Stromal cell of bone marrow (primary cell): ENCODE results near the gene C21orf91.

Experiments
- DNase-seq: peaks from one replicate; pipeline ENCODE4 v3.0.0-alpha.2; 2012; ENCODE audit warnings: low read depth

C21orf91 gene

DNA sequence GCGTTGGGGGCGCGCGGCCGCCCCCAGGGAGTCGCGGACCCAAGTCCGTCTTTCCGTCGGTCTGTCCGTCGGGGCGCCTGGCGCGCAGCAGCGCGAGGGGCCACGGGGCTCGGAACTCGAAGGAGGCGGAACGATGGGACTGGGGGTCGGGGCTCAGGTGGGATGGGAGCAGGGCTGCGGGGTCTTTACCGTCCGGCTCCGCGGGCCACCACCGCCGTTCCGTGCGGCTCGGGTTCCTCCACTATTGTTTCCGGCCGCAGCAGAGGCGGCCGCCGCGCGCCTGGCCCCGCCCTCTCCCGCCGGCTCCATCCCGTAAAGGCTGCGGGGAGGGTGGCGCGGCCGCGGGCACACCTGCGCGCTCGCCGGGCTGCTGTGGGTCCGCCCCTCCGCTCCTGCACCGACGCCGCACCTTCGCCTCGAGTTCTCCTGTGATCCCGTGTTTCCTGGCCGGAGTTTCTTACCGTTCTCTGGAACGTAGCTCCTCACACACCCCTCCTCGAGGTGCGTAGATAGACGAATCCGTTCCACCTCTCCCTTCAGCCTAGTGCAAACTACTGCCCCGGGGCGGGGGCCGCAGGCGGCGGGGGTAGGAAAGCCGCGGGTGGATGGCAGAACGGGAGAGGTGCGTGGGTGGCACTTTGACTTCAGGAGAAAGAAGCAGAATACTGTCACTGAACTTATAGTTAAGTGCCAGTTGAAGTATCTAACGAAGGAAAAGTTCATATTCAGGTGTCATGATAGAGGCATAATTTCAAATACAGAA lies at the start of gene C21orf91:
Gene C21orf91 (minus strand): TSS at position 243 of the 763 bp plus-strand sequence. CDS start 1,038 bp downstream, outside the sequence.
- DNase-seq = peak; percentile 83

DNA sequence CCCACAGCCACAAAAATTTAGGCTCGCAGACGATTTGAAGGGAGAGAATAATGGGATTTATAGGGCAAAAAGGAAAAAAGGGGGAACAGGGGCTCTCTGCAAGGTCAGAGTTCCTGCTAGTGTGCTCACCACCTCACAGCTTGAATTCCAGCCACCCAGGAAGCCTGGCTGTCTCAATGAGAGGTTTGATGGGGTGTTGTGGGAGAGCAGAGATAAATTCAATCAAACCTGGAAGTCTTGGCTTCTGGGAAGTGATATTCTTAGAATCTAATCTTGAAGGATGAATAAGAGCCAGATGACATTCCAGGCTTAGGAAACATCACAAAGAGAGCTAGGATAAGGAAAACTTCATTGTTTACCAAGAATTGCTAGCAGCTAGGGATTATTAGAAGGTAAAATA lies 47.4 kb upstream of the C21orf91 start:
- no peak for DNase-seq

DNA sequence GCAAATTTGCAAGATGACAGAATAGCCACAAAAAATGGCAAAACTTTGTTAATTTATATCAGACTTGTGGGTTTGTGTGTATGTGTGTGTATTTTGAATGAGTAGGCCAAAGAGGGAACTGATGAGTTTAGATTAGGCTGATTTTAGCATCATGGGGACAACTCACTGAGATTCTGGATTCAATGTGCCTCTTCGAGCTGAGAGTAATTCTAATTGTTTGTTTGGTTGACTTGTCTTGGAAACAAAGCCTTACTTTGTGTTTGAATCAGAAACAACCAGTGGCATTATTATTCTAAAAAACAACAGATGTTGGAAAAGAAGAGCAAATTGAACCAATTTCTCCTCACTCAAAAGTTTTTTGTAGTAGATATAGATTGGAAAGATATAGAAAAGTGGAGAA lies 40.5 kb upstream of the C21orf91 start:
- DNase-seq = no peak

DNA sequence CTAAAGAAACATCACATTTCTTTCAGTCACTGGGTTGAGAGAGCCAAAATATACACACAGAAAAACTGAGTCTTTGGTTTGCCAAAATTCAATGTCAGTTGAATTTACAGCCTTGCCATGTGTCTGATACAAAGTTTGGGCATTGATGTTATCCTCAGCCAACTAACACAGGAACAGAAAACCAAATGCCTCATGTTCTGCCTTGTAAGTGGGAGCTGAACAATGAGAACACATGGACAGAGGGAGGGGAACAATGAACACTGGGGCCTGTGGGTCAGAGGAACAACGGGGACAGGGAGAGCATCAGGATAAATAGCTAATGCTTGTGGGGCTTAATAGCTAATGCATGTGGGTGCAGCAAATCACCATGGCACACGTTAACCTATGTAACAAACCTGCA lies 39.6 kb upstream of the C21orf91 start:
- DNase-seq = peak; percentile 2

DNA sequence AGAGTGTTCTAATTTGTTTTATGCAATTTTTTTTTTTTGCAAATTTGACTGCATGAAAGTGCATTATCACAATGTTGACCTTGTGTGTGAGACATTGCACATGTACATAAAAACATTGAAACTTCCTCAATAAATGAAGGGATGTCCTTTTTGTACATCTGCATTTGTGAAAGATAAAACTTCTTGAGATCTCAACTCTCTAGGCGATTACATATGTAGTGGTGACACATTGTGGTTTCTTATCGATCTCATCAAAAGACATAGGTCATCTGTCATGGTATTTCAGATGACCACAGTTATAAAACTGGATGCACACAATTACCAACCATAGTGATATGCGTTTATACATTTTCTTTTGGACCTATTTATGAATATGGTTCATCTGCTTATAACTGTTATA lies 35.6 kb upstream of the C21orf91 start:
- no peak for DNase-seq

DNA sequence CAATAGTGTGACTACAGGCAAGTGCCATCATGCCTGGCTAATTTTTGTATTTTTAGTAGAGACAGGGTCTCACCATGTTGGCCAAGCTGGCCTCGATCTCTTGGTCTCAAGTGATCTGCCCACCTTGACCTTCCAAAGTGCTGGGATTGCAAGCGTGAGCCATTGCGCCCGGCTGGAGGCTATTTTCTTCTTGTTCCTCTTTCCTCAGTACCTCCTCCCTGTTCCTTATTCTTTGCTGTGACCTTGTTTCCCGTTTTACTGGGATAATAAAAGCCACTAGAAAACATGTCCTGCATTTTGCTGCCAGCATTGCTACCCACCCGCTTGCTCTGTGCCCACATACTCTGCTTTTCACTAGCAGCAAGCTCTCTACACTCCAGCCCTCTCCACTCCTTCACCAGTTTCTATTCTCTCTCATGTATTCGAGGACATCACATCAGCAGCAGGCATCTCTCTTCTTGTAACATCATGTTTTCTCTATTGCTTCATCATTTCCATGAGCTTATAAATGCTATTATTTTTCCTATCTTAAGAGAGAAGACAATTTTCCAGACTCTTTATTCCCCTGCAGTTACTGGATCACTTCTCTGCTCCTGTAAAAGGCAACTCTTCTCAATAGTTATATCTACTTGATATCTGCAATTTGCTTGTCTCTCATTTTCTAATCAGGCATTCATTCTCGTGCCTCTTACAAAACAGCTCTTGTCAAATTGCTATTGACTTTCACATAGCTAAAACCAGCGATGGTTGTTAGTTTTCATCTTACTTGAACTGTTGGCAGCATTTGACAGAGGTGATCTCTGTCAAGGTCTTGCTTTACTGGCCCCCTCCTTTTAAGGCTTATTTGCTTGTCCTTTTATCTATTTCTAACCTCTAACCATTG lies 34.5 kb upstream of the C21orf91 start:
- no peak for DNase-seq

DNA sequence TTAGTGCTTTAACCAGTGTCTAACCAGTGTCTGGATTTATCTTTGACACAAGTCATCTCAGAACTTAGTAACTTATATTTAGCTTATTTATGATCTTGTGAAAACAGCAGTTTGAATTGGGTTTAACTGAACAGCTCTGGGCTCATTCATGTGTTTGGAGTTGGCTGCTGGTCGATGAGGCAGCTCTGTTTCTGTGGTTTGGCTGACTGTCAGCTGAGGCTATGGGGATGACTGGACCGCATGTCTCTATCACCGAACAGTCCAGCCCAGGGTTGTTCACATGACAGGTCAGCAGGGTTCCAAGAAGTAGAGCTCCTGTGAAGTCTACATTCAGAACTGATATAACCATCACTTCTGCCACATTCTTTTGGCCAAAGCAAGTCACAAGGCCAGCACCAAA lies 29.1 kb upstream of the C21orf91 start:
- peak; percentile 97 for DNase-seq

DNA sequence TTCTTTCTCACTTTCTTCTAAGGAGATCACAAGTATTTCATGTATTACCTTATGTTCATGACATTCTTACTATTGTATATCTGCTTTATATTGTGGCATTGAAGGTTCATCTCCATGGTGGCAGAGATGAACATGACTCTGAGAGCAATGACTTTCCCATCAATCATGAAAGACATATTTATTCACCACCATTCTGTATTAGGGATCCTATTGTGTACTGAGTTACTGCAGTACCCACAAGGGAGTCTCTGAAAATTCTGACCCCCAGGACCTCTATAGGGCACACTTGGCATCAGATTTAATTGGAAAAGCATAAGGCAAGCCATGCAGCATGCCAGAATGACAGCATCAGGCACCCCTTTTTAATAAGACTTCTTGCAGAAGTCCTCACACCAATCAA lies 21.9 kb upstream of the C21orf91 start:
- no peak for DNase-seq

DNA sequence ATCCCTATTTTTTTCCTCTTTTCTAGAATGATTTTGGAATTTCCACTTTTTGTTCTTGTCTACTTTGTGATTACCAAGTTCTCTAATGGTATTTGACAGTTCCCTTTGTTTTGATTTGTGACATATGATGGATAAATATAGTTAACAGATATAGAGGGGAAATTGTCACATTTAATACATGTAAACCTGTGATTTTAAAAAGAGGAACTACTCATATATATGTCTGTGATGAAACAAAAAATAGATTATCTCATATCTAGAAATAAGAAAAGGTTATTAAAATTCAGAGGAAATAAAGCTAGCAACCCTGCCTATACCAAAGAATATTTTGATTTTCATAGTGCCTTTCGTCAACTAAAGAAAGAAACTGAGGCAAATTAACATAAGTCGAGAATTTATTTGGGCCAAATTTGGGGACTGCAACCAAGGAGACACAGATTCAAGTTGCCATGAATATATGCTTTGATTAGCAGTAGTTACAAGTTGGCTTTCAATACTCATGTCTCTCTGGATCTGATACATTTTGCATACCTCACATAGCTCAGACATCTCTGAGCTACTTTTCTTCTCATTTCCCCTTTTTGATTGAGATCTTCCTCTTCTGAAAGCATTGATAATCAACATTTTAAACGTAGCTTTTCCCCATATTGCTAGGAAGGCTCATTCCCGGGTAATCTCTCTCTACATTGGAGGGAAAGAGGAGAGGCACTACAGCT lies 15.6 kb upstream of the C21orf91 start:
- DNase-seq = no peak

DNA sequence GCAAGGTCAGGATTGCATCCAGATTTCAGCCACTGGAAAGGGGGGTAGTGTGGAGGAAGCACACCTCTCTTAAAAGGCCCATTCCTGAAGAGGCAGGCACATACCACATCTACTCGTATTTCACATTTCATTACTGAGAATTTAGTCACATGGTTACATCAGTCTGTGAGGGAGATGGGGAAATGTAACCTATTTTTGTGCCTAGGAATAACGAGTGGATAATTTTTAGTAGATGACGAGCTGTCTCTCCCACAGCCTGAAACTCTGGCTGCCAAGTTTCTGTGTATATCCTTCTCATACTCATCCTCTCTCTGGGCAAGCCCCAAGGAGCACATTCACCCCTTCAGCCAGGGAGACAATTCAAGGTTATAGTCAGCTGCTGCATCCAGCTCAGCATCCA lies 10.3 kb upstream of the C21orf91 start:
- DNase-seq = peak; percentile 29

DNA sequence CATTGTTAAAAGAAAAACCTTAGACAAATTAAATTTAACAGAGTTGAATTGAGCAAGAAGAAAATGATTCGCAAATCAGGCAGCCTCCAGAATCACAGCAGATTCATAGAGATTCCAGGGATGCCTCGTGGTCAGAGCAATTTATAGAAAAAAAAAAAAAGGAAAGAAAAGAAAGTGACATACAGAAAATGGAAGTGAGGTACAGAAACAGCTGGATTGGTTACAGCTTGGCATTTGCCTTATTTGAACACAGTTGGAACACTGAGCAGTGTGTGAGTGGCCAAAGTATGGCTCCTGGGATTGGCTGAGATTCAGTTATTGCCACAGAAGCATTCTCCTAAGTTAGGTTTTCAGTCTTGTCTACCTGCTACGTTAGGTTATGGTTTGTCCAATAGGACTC lies 9.1 kb upstream of the C21orf91 start:
- DNase-seq = no peak

DNA sequence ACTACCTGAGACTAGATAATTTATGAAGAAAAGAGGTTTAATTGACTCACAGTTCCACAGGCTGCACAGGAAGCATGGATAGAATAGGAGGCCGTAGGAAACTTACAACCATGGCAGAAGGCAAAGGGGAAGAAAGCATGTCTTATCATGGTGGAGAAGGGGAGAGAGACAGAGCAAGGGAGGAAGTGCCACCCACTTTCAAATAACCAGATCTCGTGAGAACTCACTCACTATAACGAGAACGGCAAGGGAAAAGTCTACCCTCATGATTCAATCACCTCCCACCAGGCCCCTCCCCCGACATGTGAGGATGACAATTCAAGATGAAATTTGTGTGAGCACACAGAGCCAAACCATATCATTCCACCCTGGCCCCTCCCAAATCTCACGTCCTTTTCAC lies 4.7 kb upstream of the C21orf91 start:
- DNase-seq = no peak

DNA sequence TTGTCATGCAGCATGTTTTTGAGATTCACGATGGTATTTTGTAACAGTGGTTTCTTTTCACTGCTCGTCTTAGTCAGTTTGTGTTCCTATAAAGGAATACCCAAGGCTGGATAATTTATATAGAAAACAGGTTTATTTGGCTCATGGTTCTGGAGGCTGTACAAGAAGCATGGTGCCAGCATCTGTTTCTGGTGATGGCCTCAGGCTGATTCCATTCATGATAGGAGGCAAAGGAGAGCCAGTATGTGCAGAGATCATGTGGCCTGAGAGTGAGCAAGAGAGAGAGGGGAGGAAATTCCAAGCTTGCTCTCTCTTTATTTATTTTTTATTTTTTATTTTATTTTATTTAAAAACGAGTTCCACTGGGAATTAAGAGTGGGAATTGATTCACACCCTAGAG lies 2.0 kb upstream of the C21orf91 start:
- no peak for DNase-seq

DNA sequence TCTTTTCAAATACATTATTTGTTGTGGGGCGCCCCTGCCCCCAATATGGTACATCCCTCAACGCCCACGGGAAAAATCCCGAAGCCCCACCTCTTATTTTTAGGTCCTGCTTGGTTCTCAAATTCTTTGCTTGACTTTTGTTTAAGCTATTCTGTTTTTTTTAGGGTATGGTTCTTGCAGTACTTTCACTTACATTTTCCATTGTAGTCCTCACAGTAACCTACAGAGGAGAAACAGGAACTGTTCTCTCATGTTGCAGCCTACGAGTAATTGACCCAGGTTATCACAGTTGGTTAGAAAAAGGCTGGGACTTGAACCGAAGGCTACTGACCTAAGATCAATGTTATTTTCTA lies 697 bp upstream of the C21orf91 start:
- no peak for DNase-seq

DNA sequence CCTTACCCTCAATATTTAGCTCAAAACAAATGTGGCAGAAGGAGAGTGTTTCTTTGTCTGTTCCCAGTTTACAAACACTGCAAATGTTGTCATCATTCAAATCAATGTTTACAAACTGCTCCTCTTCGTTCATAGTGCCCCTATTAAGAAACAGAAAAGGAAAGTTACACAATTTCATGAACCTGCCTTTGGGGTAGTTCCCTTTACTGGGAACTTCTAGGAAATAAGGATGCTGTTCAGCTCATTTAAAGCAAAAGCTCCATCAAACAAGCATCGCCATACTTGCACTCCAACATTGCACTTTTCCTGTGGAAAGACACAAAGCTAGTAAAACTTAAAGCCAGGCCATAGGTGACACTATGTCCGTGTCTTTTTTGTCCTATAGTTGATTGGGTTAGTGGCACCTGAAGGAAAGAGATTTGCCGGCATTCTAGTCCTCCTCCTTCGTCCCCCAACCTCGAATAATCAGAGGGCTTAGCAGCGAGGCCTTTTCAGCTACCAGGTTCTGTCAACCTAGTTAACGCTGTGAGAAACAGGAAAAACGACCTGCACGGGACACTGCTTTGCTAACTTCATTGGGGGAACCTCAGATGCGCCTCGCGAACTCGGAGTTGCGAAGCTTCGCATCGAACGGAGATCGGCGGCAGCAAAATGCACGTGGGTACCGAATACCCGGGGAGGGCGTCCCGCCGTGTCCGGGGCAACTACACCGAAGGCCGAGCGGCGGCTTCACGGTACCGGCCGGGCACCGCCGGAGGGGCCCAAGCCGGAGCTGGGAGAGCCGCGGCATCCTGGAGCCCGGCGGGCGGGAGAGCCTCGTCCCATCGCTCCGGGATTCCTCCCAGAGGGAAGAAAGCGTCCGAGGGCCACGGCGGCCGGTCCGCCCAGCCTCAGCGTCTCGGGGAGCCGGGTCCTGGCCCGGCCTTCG lies 706 bp downstream of the C21orf91 start:
- DNase-seq = no peak

DNA sequence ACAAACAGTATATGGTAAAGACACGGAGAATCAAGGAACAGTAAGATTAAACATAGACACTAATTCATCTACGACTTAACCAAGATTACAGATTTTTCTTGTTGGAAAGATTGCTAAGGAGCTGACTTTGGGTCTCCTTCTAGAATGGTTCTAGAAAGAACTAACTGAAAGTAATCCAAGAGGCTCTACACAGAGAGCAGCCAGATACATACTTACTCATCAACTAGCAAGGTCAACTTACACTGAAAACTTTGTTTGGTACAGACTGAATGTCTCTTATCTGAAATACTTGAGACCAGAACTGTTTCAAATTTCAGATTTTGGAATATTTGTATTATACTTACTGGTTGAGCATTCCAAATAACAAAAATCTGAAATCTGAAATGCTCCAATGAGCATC lies 5.8 kb downstream of the C21orf91 start:
- DNase-seq = no peak

DNA sequence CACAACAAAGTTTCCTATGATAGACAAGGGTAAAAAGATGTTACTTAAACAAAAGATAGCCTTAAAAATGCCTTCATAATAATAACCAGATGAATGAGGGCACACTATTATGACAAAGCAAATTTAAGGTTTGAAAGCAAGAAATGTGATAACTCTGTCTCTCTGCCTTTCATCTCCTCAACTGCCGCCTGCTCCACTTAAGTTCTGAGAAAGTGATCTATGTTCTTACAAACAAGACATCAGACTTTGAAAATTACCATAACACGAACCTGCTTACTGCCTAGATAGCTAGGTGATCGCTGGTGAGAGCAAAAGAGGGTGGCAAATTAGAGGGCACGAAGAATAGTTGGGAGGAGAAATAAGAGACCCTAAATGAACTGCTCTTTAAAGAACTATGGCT lies 13.2 kb downstream of the C21orf91 start:
- DNase-seq = no peak

DNA sequence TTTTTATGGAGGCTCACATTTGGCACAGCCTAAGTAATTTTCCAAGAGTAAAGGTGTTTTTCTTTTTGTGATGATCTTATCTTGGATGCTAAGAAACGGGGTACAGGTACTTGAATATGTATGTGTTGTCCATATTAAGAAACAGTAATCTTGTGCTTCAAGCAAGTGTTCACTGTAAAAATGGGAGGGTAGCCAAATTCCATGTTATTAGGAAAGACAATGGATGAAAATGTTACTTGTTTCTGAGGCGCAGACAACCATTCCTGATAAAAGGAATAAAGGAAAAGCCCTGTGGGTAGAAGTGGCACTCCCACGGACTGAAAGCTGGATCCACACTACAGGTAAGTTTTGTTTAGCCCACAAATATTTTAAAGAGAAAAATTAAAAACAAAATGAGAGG lies 15.6 kb downstream of the C21orf91 start:
- no peak for DNase-seq

DNA sequence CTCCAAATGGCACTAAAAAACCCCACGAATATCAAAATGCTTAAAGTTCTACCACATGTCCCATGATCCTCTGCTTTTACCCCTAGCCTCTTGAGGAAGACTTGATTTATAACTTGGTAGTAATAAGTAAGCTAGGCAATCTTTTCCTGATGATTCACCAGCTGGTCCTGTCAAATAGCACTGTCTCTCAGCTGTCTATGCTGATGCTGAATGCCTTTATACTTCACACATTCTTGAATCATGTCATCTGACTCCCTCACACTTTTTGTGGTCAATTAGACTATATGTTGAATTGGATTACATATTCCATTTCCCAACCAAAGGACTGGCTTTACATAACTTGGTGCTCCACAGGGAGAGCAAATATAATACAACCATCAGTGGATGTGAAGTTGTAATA lies 16.6 kb downstream of the C21orf91 start:
- DNase-seq = no peak

DNA sequence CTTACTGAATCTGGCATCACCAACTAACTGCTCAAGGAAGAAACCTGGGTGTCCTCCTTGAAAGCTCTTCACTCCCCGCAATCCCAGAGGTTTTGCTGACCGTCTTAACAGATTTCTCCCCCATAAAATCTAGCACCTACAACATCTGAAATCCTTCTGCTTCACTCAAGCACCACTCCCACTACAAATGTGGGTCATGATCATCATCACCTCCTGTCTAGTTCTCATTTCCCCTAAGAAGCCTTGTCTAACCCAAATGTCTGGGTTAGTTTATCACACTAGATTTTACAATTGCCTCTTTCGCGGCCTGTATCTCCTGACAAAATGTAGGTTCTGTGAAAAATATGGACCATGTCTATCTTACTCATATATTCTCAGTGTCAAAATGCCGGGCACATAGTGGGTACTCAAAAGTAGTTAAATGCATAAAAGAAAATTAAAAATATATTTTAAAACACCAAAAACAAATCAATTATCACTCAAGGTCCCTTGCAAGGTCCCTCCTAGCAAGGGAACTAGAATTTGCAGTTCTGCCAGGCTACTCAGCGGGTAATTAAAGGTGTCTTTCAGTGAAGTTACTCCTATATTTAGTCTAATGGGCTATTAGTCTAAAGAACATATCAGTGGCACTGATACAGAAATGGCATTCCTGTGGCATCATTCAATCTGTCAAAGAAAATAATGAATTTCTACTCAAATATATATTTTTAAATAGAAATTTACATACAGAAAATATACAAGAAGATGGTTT lies 19.6 kb downstream of the C21orf91 start:
- no peak for DNase-seq

DNA sequence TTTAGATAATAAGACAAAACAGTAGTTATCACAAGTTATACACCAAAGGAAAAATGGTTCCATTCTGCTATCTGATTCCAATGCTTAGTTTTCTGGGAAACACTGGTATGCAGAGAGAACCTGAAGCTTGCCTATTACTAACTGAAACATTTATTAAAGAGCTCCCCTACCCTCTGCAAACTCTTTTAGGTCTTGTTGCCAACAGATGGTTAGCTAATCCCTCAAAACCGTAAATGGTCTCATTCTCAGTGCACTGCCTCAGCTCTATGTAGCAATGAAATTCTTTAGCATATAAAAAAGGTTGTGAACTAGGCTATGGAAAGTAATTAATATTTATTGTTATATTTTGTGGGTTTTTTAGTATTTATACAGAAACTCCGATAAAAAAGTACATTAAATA lies 20.4 kb downstream of the C21orf91 start:
- DNase-seq = no peak
